Epithelial cell of proximal tubule (primary cell): Measurements from ENCODE around the gene ANKLE2. TPM values are rescaled to one million over a fixed set of nuclear protein-coding genes. Genes with fewer than 3 reads are reported as not detected.

ENCODE experiments used
- DNase-seq: peaks from one replicate; pipeline ENCODE4 v3.0.0-alpha.2; 2011; ENCODE audit warnings: low read depth
- H3K4me3 ChIP-seq: 2 replicates; pipeline ENCODE4 v1.5.1; 2011; ENCODE audit warnings: low read depth, mild to moderate bottlenecking, low read length
- CTCF ChIP-seq: conservative IDR thresholded peaks from 2 replicates; pipeline ENCODE4 v1.5.1; 2012; ENCODE audit warnings: low read depth, mild to moderate bottlenecking, low read length
- total RNA-seq: library from RNA; depleted of rRNA; stranded (reverse); fragments of >200 nt; gene quantifications from 2 replicates; pipeline ENCODE4 v1.2.3, GENCODE V29; 2015

ANKLE2 gene
- total RNA-seq, 1 donor from 2014 or later: 111 TPM

GRCh38 chr12:132773077-132773955 lies 11.7 kb upstream of the ANKLE2 start:
- no peak for DNase-seq
- TF ChIP-seq CTCF: no peak
- H3K4me3 ChIP-seq: no peak overlapping the region

- no peak overlapping the region for H3K4me3 ChIP-seq
- no peak for DNase-seq
- TF ChIP-seq CTCF: no peak
Observed at GRCh38 chr12:132772606-132773005, 11.0 kb upstream of the ANKLE2 start.

GRCh38 chr12:132771126-132771838 lies 9.7 kb upstream of the ANKLE2 start:
- no peak overlapping the region for H3K4me3 ChIP-seq
- no peak for DNase-seq
- TF ChIP-seq CTCF: no peak

GRCh38 chr12:132766380-132767085 lies 4.9 kb upstream of the ANKLE2 start:
- no peak overlapping the region for H3K4me3 ChIP-seq
- DNase-seq: no peak
- no peak for TF ChIP-seq CTCF

GRCh38 chr12:132765361-132765760 lies 3.7 kb upstream of the ANKLE2 start:
- no peak for TF ChIP-seq CTCF
- no peak for DNase-seq
- no peak overlapping the region for H3K4me3 ChIP-seq

GRCh38 chr12:132764231-132764630 lies 2.6 kb upstream of the ANKLE2 start:
- no peak for TF ChIP-seq CTCF
- no peak for DNase-seq
- H3K4me3 ChIP-seq: no peak overlapping the region
